ENCODE measurements around the gene RBPMS2. TPM values are rescaled to one million over a fixed set of nuclear protein-coding genes. Genes with fewer than 3 reads are reported as not detected.
A peak's percentile ranks its signal among the peaks of the same experiment; 100 is the strongest.

RBPMS2 gene
- total RNA-seq, 1 donor = 0.10 TPM

- peaks cover 48% of the 10 kb centered on the region for H3K4me1 ChIP-seq (ENCODE audit: insufficient read depth, low read length)
- no peaks in the 10 kb centered on the region for H3K27me3 ChIP-seq (ENCODE audit: insufficient read depth, low read length)
- H3K4me3 ChIP-seq (ENCODE audit: low read length) = peak overlapping the region; percentile 72
- H3K9me3 ChIP-seq (ENCODE audit: low read depth, low read length) = no peaks in the 10 kb centered on the region
Measured at GRCh38 chr15:64702816-64703631, 72.4 kb downstream of the RBPMS2 start.

GRCh38 chr15:64701482-64702184, 73.8 kb downstream of the RBPMS2 start:
- no peaks in the 10 kb centered on the region for H3K9me3 ChIP-seq (ENCODE audit: low read depth, low read length)
- H3K27me3 ChIP-seq (ENCODE audit: insufficient read depth, low read length) = no peaks in the 10 kb centered on the region
- peak overlapping the region; percentile 72 for H3K4me3 ChIP-seq (ENCODE audit: low read length)
- peaks cover 59% of the 10 kb centered on the region for H3K4me1 ChIP-seq (ENCODE audit: insufficient read depth, low read length)

GRCh38 chr15:64701051-64701450, 74.3 kb downstream of the RBPMS2 start:
- no peaks in the 10 kb centered on the region for H3K27me3 ChIP-seq (ENCODE audit: insufficient read depth, low read length)
- no peaks in the 10 kb centered on the region for H3K9me3 ChIP-seq (ENCODE audit: low read depth, low read length)
- peaks cover 65% of the 10 kb centered on the region for H3K4me1 ChIP-seq (ENCODE audit: insufficient read depth, low read length)
- no peak overlapping the region for H3K4me3 ChIP-seq (ENCODE audit: low read length)

- H3K9me3 ChIP-seq (ENCODE audit: low read depth, low read length) = no peaks in the 10 kb centered on the region
- peaks cover 77% of the 10 kb centered on the region for H3K4me1 ChIP-seq (ENCODE audit: insufficient read depth, low read length)
Measured at GRCh38 chr15:64699751-64700388, 75.5 kb downstream of the RBPMS2 start.

GRCh38 chr15:64698823-64699222, 76.6 kb downstream of the RBPMS2 start:
- H3K4me1 ChIP-seq (ENCODE audit: insufficient read depth, low read length) = peaks cover 85% of the 10 kb centered on the region
- H3K4me3 ChIP-seq (ENCODE audit: low read length) = no peak overlapping the region
- H3K9me3 ChIP-seq (ENCODE audit: low read depth, low read length) = no peaks in the 10 kb centered on the region
- H3K27me3 ChIP-seq (ENCODE audit: insufficient read depth, low read length) = no peaks in the 10 kb centered on the region

More at GRCh38 chr15:64699751-64700388, 75.5 kb downstream of the RBPMS2 start:
- Histone ChIP-seq H3K27me3 (ENCODE audit: insufficient read depth, low read length) (no peaks in the 10 kb centered on the region), H3K4me3 (ENCODE audit: low read length) (no peak overlapping the region)

GRCh38 chr15:64697911-64698369, 77.4 kb downstream of the RBPMS2 start:
- Histone ChIP-seq H3K4me3 (ENCODE audit: low read length) (no peak overlapping the region), H3K27me3 (ENCODE audit: insufficient read depth, low read length) (no peaks in the 10 kb centered on the region), H3K9me3 (ENCODE audit: low read depth, low read length) (no peaks in the 10 kb centered on the region), H3K4me1 (ENCODE audit: insufficient read depth, low read length) (peaks cover 89% of the 10 kb centered on the region)

GRCh38 chr15:64696481-64696880, 78.9 kb downstream of the RBPMS2 start:
- no peak overlapping the region for H3K4me3 ChIP-seq (ENCODE audit: low read length)
- H3K4me1 ChIP-seq (ENCODE audit: insufficient read depth, low read length) = peaks cover 92% of the 10 kb centered on the region
- H3K27me3 ChIP-seq (ENCODE audit: insufficient read depth, low read length) = no peaks in the 10 kb centered on the region
- no peaks in the 10 kb centered on the region for H3K9me3 ChIP-seq (ENCODE audit: low read depth, low read length)

- Histone ChIP-seq H3K4me1 (ENCODE audit: insufficient read depth, low read length) (peaks cover 91% of the 10 kb centered on the region), H3K9me3 (ENCODE audit: low read depth, low read length) (no peaks in the 10 kb centered on the region), H3K27me3 (ENCODE audit: insufficient read depth, low read length) (no peaks in the 10 kb centered on the region), H3K4me3 (ENCODE audit: low read length) (no peak overlapping the region)
Measured at GRCh38 chr15:64695561-64695992, 79.8 kb downstream of the RBPMS2 start.

GRCh38 chr15:64694816-64695215, 80.6 kb downstream of the RBPMS2 start:
- H3K4me1 ChIP-seq (ENCODE audit: insufficient read depth, low read length) = peaks cover 83% of the 10 kb centered on the region
- no peak overlapping the region for H3K4me3 ChIP-seq (ENCODE audit: low read length)
- H3K27me3 ChIP-seq (ENCODE audit: insufficient read depth, low read length) = no peaks in the 10 kb centered on the region
- no peaks in the 10 kb centered on the region for H3K9me3 ChIP-seq (ENCODE audit: low read depth, low read length)

- H3K4me1 ChIP-seq (ENCODE audit: insufficient read depth, low read length) = peaks cover 70% of the 10 kb centered on the region
Measured at GRCh38 chr15:64693134-64693533, 82.3 kb downstream of the RBPMS2 start.

GRCh38 chr15:64691896-64692565, 83.4 kb downstream of the RBPMS2 start:
- H3K27me3 ChIP-seq (ENCODE audit: insufficient read depth, low read length) = no peaks in the 10 kb centered on the region
- no peak overlapping the region for H3K4me3 ChIP-seq (ENCODE audit: low read length)
- no peaks in the 10 kb centered on the region for H3K9me3 ChIP-seq (ENCODE audit: low read depth, low read length)
- peaks cover 63% of the 10 kb centered on the region for H3K4me1 ChIP-seq (ENCODE audit: insufficient read depth, low read length)

More at GRCh38 chr15:64693134-64693533, 82.3 kb downstream of the RBPMS2 start:
- H3K4me3 ChIP-seq (ENCODE audit: low read length) = no peak overlapping the region
- H3K9me3 ChIP-seq (ENCODE audit: low read depth, low read length) = no peaks in the 10 kb centered on the region
- no peaks in the 10 kb centered on the region for H3K27me3 ChIP-seq (ENCODE audit: insufficient read depth, low read length)

GRCh38 chr15:64690578-64691296, 84.7 kb downstream of the RBPMS2 start:
- Histone ChIP-seq H3K4me3 (ENCODE audit: low read length) (no peak overlapping the region), H3K27me3 (ENCODE audit: insufficient read depth, low read length) (no peaks in the 10 kb centered on the region), H3K4me1 (ENCODE audit: insufficient read depth, low read length) (peaks cover 50% of the 10 kb centered on the region), H3K9me3 (ENCODE audit: low read depth, low read length) (no peaks in the 10 kb centered on the region)

GRCh38 chr15:64690008-64690407, 85.4 kb downstream of the RBPMS2 start:
- H3K9me3 ChIP-seq (ENCODE audit: low read depth, low read length) = no peaks in the 10 kb centered on the region
- H3K4me3 ChIP-seq (ENCODE audit: low read length) = no peak overlapping the region
- no peaks in the 10 kb centered on the region for H3K27me3 ChIP-seq (ENCODE audit: insufficient read depth, low read length)
- H3K4me1 ChIP-seq (ENCODE audit: insufficient read depth, low read length) = peaks cover 43% of the 10 kb centered on the region

Measured in mononuclear cell (primary cell).